ENCODE data around the gene OSGEP. TPM values are rescaled to one million over a fixed set of nuclear protein-coding genes. Genes with fewer than 3 reads are reported as not detected.
A peak's percentile ranks its signal among the peaks of the same experiment; 100 is the strongest.

OSGEP gene
- total RNA-seq, 1 donor from 2014 or later: 67.0 TPM

- Mint-ChIP-seq H3K4me1 (peaks cover 20% of the 10 kb centered on the region), H3K27ac (peak overlapping the region; percentile 13), H3K9me3 (no peaks in the 10 kb centered on the region), H3K27me3 (ENCODE audit: insufficient read depth, low read depth) (peaks cover 7% of the 10 kb centered on the region), H3K36me3 (peaks cover 13% of the 10 kb centered on the region), H3K4me3 (peak overlapping the region; percentile 94)
- Histone ChIP-seq H3K27ac (peak overlapping the region; percentile 88), H3K4me2 (peak overlapping the region; percentile 96), H3F3A (ENCODE audit: low read depth) (peaks cover 60% of the 10 kb centered on the region), H3K79me2 (ENCODE audit: low read depth) (peaks cover 40% of the 10 kb centered on the region), H4K20me1 (ENCODE audit: low read depth) (peaks cover 14% of the 10 kb centered on the region), H3K4me3 (peak overlapping the region; percentile 87), H3K9ac (peak overlapping the region; percentile 89), H3K27me3 (no peaks in the 10 kb centered on the region), H3K9me3 (ENCODE audit: low read depth) (no peaks in the 10 kb centered on the region), H3K36me3 (peaks cover 7% of the 10 kb centered on the region), H3K4me1 (peaks cover 13% of the 10 kb centered on the region), H2AFZ (replicated peaks) (no peak overlapping the region)
- DNase-seq (ENCODE audit: low spot score): no peak
- TF ChIP-seq EZH2 (IDR thresholded peaks at IDR 0.05) (no peak), CTCF (IDR thresholded peaks at IDR 0.05) (no peak), EZH2phosphoT487 (IDR thresholded peaks at IDR 0.05) (no peak)
Observed at GRCh38 chr14:20460458-20461224, 6.0 kb upstream of the OSGEP start.

GRCh38 chr14:20458031-20458789 is 3.6 kb upstream of the OSGEP start:
- no peak overlapping the region for H3K27ac Mint-ChIP-seq
- H3K4me3 Mint-ChIP-seq: peak overlapping the region; percentile 57
- DNase-seq (ENCODE audit: low spot score): no peak
- Histone ChIP-seq H3K9me3 (ENCODE audit: low read depth) (no peaks in the 10 kb centered on the region), H3K4me2 (no peak overlapping the region), H2AFZ (replicated peaks) (no peak overlapping the region), H3K9ac (no peak overlapping the region), H4K20me1 (ENCODE audit: low read depth) (peaks cover 14% of the 10 kb centered on the region), H3K27me3 (no peaks in the 10 kb centered on the region), H3K4me1 (peaks cover 13% of the 10 kb centered on the region), H3K27ac (no peak overlapping the region), H3K79me2 (ENCODE audit: low read depth) (peaks cover 59% of the 10 kb centered on the region), H3K36me3 (peaks cover 7% of the 10 kb centered on the region), H3K4me3 (no peak overlapping the region), H3F3A (ENCODE audit: low read depth) (peaks cover 69% of the 10 kb centered on the region)
- H3K36me3 Mint-ChIP-seq: peaks cover 13% of the 10 kb centered on the region
- peaks cover 20% of the 10 kb centered on the region for H3K4me1 Mint-ChIP-seq
- no peaks in the 10 kb centered on the region for H3K27me3 Mint-ChIP-seq (ENCODE audit: insufficient read depth, low read depth)
- no peaks in the 10 kb centered on the region for H3K9me3 Mint-ChIP-seq
- TF ChIP-seq CTCF (IDR thresholded peaks at IDR 0.05) (no peak), EZH2phosphoT487 (IDR thresholded peaks at IDR 0.05) (no peak), EZH2 (IDR thresholded peaks at IDR 0.05) (no peak)

GRCh38 chr14:20456971-20457370 is 2.4 kb upstream of the OSGEP start:
- Histone ChIP-seq H3K4me3 (no peak overlapping the region), H3K27ac (peak overlapping the region; percentile 99), H3K4me2 (peak overlapping the region; percentile 85), H3K36me3 (peaks cover 7% of the 10 kb centered on the region), H4K20me1 (ENCODE audit: low read depth) (peaks cover 14% of the 10 kb centered on the region), H3K27me3 (no peaks in the 10 kb centered on the region), H3K79me2 (ENCODE audit: low read depth) (peaks cover 65% of the 10 kb centered on the region), H3K4me1 (peaks cover 9% of the 10 kb centered on the region), H3K9ac (no peak overlapping the region), H3F3A (ENCODE audit: low read depth) (peaks cover 59% of the 10 kb centered on the region), H2AFZ (replicated peaks) (no peak overlapping the region), H3K9me3 (ENCODE audit: low read depth) (no peaks in the 10 kb centered on the region)
- Mint-ChIP-seq H3K27ac (no peak overlapping the region), H3K4me1 (peaks cover 17% of the 10 kb centered on the region), H3K9me3 (no peaks in the 10 kb centered on the region), H3K27me3 (ENCODE audit: insufficient read depth, low read depth) (no peaks in the 10 kb centered on the region), H3K36me3 (peaks cover 15% of the 10 kb centered on the region), H3K4me3 (no peak overlapping the region)
- no peak for DNase-seq (ENCODE audit: low spot score)
- TF ChIP-seq EZH2 (IDR thresholded peaks at IDR 0.05) (no peak), CTCF (IDR thresholded peaks at IDR 0.05) (no peak), EZH2phosphoT487 (IDR thresholded peaks at IDR 0.05) (no peak)
